ENCODE measurements around the gene AGPAT2.

AGPAT2 gene
- long read RNA-seq, donor 1, transcript AGPAT2-202 (6 exons, 1,512 nt): major isoform, 38 of 40 reads
- long read RNA-seq, donor 1, partial matches to known transcripts: 0 of 40 reads
- long read RNA-seq, donor 1, other reads (novel, unspliced or antisense): 0 of 40 reads
- long read RNA-seq, donor 2, transcript AGPAT2-202 (6 exons, 1,512 nt): major isoform, 24 of 42 reads
- long read RNA-seq, donor 2, partial matches to known transcripts: 16 of 42 reads
- long read RNA-seq, donor 2, other reads (novel, unspliced or antisense): 0 of 42 reads
- long read RNA-seq, donor 3, transcript AGPAT2-202 (6 exons, 1,512 nt): major isoform, 21 of 37 reads
- long read RNA-seq, donor 3, partial matches to known transcripts: 13 of 37 reads
- long read RNA-seq, donor 3, other reads (novel, unspliced or antisense): 0 of 37 reads
- long read RNA-seq, donor 4, transcript AGPAT2-202 (6 exons, 1,512 nt): major isoform, 30 of 34 reads
- long read RNA-seq, donor 4, partial matches to known transcripts: 0 of 34 reads
- long read RNA-seq, donor 4, other reads (novel, unspliced or antisense): 0 of 34 reads
- long read RNA-seq, donor 5, transcript AGPAT2-202 (6 exons, 1,512 nt): major isoform, 40 of 129 reads
- long read RNA-seq, donor 5, partial matches to known transcripts: 86 of 129 reads
- long read RNA-seq, donor 5, other reads (novel, unspliced or antisense): 0 of 129 reads
- long read RNA-seq, donor 6, transcript AGPAT2-202 (6 exons, 1,512 nt): major isoform, 39 of 43 reads
- long read RNA-seq, donor 6, partial matches to known transcripts: 0 of 43 reads
- long read RNA-seq, donor 6, other reads (novel, unspliced or antisense): 0 of 43 reads
- long read RNA-seq, donor 7, transcript AGPAT2-202 (6 exons, 1,512 nt): major isoform, 56 of 199 reads
- long read RNA-seq, donor 7, transcript AGPAT2-204 (4 exons, 808 nt): minor isoform, 9 of 199 reads
- long read RNA-seq, donor 7, partial matches to known transcripts: 134 of 199 reads
- long read RNA-seq, donor 7, other reads (novel, unspliced or antisense): 0 of 199 reads
- long read RNA-seq, donor 8, transcript AGPAT2-202 (6 exons, 1,512 nt): major isoform, 38 of 52 reads
- long read RNA-seq, donor 8, partial matches to known transcripts: 12 of 52 reads
- long read RNA-seq, donor 8, other reads (novel, unspliced or antisense): 0 of 52 reads

DNA sequence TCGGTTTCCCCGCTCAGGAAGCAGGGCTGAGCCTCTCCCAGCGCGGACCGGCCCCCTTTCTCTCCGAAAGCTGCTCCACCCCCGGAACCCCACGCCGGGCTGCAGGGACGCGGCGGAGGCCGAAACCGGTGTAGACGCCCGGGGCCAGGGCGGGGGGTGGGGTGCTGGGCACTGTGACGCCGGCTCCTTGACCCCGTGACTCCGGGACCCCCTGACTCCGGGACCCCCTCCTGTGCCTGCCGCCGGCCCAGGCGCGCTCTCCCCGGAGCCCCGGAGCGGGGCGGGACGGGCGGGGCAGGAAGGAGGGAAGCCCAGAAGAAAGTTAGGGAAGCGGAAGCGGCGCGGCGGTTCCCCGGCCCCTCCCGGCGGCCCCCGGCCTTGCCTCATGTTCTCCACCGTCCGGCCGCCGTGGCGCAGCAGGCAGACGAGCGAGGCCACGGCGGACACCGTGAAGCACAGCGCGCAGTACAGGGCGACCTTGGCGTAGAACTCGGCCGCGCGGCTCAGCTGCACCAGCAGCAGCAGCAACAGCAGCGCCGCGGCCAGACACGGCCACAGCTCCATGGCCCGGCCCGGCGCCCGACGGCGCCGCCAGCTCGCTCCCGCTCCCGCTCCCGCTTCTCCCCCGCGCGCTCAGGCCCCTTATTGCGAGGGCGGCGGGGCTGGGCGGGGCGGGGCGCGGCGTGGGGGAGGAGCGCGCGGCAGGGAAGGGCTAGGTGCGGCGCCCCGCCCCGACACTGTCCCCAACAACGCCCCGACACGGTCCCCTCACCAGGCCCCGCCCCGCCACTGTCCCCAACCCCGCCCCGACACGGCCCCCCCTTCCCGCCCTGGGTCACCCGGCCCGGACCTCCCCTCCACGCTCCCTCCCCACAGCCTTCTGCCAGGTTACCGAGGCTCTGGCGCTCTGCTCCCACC, at the start of gene AGPAT2:
Gene AGPAT2 (minus strand): TSS at position 664 of the 918 bp plus-strand sequence. CDS start 100 bp downstream, at position 564.
- DNase-seq: peak; percentile 88

GRCh38 chr9:136735812-136736480, 48.7 kb upstream of the AGPAT2 start:
- DNase-seq: no peak

DNA sequence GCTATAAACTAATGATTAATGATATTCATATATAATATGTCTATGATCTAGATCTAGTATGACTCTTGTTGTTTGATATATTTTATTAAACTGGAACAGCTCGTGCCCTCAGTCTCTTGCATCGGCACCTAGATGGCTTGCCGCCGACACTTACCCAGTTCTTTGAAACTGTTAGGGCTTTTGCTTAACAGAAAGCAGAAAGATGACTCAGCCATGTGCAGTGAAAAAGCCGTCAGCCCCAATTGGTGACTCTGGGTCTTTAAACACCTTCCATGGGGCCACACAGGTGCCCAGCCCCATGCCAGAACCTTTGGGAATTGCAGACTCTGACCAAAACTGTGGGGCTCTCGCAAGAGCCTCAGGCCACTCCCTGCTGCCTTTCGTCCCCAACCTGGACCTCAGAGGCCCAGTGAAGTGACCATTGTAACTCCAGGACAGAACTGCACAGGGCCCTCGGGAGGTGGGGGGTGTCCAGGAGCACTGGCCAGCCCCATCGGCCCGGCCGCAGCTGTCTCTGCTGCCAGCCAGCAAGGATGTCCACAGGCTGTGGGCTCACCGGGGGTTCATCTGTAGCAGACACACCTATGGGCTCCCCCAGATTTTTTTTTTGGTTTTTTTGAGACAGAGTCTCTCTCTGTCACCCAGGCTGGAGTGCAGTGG, 47.7 kb upstream of the AGPAT2 start:
- DNase-seq: no peak

GRCh38 chr9:136733611-136734010, 46.4 kb upstream of the AGPAT2 start:
- no peak for DNase-seq

- DNase-seq: no peak
Observed at GRCh38 chr9:136732444-136733178, 45.4 kb upstream of the AGPAT2 start.

- no peak for DNase-seq
Observed at GRCh38 chr9:136729926-136730325, 42.7 kb upstream of the AGPAT2 start.

DNA sequence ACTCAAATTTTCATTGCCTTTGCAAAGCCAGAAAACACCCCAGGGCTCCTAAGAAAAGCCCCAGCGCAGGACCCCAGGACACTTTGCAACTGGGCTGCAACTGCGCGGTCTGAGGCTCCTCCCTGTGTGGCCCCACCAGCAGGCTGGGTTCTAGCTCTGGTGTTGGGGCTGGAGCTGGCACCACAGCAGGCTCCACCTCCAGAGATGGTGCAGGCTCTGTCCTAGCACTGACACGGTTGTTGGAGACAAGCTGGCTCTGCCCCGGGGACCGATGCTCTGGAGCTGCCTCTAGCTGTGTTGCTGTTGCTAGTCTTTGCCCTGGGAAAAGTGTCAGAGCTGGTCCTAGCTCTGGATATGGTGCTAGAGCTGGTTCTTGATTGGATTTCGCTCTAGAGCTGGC, 41.9 kb upstream of the AGPAT2 start:
- no peak for DNase-seq

- DNase-seq: peak; percentile 78
Observed at GRCh38 chr9:136728548-136729123, 41.4 kb upstream of the AGPAT2 start.

DNA sequence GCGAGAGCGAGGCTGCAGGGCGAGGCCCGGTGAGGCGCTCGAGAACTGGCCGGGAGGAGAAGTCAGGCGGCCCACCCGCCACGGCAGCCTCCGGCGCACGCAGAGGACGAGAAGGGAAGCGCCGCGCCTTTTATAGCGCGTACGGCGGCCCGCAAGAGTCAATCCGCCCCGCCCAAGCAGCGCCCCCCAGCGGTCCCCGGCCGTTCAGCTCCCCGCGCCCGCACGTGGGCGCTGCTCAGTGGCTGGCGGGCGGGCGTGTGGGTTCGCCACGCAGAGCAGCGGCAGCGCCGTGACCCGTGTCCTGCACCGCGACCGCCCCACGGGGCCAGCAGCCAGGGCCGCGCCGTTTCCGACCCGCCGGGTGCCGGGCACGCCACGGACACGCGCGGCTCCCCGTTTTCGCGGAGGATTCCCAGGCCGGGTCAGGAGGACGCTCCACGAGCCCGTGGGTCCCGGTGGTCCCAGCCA, 40.9 kb upstream of the AGPAT2 start:
- peak; percentile 82 for DNase-seq

DNA sequence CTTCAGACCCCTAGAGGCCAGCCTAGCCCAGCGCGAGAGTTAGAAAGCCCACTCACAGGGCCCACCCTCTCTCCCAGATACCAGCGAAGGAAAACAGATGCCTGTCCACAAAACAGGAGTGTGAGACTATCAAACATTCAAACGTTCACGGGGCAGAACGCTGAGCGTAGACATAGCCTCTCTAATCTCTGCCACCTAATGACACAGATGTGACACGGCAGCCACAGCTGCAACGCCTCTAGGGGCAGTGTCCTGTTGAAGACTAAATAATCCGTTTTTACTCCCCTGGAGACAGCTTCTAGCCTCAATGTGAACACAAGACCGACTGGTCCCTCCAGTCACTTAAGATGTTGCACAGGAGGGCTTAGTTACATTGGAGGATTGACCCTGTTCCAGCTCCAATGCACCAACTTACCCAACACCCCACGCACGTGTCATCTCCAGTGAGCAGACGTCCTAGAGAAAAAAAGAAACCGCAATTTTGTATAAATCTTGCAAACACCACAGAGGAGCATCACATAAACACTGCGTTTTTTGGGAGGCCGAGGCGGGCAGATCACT, 39.5 kb upstream of the AGPAT2 start:
- no peak for DNase-seq

- DNase-seq: no peak
Observed at GRCh38 chr9:136726118-136726517, 38.9 kb upstream of the AGPAT2 start.

DNA sequence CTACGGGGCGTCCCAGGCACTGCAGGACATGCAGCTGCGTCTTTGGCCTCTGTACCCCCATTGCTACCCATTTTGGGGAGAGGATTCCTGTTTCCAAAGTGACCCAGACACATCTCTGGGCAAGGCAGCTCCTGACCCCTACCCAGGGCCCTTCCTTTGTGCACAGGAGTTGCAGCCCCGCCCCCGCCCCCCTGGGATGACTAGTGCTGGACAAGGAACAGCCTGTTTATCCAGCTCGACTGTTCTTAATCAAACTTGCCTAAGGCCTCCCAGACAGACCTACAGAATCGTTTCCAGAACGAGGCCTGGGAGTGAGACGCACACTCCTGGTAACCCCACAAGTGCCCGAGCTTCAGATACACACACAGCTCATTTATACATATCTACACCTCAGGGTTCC, 38.4 kb upstream of the AGPAT2 start:
- DNase-seq: no peak

- DNase-seq: no peak
Observed at GRCh38 chr9:136724772-136725171, 37.5 kb upstream of the AGPAT2 start.

DNA sequence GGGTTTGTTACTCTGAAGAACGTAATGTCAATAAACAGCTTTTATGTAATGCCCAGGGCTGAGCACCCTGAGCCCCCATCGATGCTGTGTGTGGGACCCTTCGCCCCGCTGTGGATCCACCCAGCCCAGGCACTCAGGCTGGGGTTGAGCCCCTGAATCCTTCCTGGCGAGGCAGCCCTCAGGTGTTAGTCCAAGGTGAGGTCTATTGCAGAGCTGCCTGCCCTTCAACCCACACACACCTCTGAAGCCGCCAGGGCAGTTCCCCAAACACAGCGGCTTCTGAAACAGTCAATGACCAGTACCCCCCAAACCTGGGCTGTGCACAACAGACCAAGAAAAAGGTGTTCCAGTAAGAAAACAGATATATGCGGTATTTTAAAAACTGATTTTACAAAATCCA, 36.7 kb upstream of the AGPAT2 start:
- no peak for DNase-seq

GRCh38 chr9:136723362-136723976, 36.2 kb upstream of the AGPAT2 start:
- no peak for DNase-seq

GRCh38 chr9:136722969-136723356, 35.7 kb upstream of the AGPAT2 start:
- no peak for DNase-seq

GRCh38 chr9:136722093-136722968, 35.1 kb upstream of the AGPAT2 start:
- DNase-seq: no peak

Data from right kidney (tissue), 9 donors.